Suprapubic skin (tissue), 4 donors: ENCODE data around the gene FAM171A1.

Source experiments
- EP300 ChIP-seq: sonication (generic); formaldehyde crosslinking; IDR thresholded peaks from one replicate; pipeline ENCODE4 v1.6.1; 2017; ENCODE audit warnings: antibody characterized with exemption
- POLR2A ChIP-seq, 2 donors: fragments of 450-650 bp; IDR thresholded peaks; one replicate each; pipeline ENCODE4 v1.6.1; 2017; ENCODE audit warnings: antibody characterized with exemption in 2 of 2, mild to moderate bottlenecking in 2 of 2, moderate library complexity in 2 of 2
- POLR2AphosphoS5 ChIP-seq, 3 donors: sonication (generic); formaldehyde crosslinking; IDR thresholded peaks; one replicate each; pipeline ENCODE4 v1.6.1; 2017; ENCODE audit warnings: antibody characterized with exemption in 3 of 3
- TF ChIP-seq, protein P1 (sequence below), 2 donors: fragments of 200-600 bp in 1 of 2; fragments of 450-650 bp in 1 of 2; sonication (generic) in 1 of 2; IDR thresholded peaks; one replicate each; pipeline ENCODE4 v1.5.1; 2016 to 2019; ENCODE audit warnings: antibody characterized with exemption in 2 of 2, mild to moderate bottlenecking in 1 of 2, moderate library complexity in 1 of 2

DNA sequence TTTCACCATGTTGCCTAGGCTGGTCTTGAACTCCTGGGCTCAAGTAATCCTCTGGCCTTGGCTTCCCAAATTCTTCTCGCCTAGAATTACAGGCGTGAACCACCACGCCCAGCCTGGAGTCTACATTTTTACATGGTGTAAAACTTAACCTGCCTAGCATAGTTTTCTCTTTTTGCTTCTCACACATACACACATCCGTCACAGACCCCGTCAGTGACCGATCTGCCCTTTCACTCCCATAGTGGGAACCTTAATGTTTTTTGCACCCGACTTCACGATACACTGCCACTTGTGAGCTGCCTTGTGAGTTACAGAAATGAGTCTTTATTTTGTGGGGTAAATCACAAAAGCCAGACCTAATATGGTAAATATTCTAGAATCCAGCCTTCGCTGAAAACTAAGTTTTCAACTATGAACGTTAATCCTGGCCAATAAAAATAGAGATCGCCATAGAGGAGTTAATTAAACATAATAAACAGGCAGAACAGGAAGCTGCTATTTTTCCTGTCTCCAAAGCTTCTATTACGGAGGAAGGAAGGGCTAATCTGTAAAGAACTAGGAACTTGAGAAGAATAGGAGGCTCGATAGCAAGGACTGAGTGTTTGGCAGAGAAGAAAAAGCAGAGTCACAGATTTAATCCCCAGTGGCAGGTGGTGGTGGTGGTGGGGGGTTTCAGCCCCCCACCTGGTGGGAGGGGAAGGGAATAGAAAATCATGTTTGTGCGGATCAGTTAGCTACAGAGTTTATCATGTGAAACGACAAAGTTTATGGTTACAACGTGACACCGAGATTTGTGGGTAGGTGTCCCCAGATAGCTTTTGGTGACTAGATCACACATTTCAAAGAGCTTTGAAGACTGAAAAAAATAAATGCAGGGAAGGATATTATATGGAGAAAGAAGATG lies 14.7 kb upstream of the FAM171A1 start:
- TF ChIP-seq EP300 (no peak), POLR2AphosphoS5 (IDR thresholded peaks at IDR 0.05) (no peak), POLR2A (IDR thresholded peaks at IDR 0.05) (no peak)
- TF ChIP-seq, protein P1, sequence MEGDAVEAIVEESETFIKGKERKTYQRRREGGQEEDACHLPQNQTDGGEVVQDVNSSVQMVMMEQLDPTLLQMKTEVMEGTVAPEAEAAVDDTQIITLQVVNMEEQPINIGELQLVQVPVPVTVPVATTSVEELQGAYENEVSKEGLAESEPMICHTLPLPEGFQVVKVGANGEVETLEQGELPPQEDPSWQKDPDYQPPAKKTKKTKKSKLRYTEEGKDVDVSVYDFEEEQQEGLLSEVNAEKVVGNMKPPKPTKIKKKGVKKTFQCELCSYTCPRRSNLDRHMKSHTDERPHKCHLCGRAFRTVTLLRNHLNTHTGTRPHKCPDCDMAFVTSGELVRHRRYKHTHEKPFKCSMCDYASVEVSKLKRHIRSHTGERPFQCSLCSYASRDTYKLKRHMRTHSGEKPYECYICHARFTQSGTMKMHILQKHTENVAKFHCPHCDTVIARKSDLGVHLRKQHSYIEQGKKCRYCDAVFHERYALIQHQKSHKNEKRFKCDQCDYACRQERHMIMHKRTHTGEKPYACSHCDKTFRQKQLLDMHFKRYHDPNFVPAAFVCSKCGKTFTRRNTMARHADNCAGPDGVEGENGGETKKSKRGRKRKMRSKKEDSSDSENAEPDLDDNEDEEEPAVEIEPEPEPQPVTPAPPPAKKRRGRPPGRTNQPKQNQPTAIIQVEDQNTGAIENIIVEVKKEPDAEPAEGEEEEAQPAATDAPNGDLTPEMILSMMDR (IDR thresholded peaks at IDR 0.05) = no peak
